NK-92 (cell line): Measurements from ENCODE around the gene CHRNA7.

Source experiments
- DNase-seq: peaks from one replicate; lab custom pipeline; 2025; ENCODE audit not compliant: unreplicated experiment; lab: John Stamatoyannopoulos, UW

The CHRNA7 gene

DNA sequence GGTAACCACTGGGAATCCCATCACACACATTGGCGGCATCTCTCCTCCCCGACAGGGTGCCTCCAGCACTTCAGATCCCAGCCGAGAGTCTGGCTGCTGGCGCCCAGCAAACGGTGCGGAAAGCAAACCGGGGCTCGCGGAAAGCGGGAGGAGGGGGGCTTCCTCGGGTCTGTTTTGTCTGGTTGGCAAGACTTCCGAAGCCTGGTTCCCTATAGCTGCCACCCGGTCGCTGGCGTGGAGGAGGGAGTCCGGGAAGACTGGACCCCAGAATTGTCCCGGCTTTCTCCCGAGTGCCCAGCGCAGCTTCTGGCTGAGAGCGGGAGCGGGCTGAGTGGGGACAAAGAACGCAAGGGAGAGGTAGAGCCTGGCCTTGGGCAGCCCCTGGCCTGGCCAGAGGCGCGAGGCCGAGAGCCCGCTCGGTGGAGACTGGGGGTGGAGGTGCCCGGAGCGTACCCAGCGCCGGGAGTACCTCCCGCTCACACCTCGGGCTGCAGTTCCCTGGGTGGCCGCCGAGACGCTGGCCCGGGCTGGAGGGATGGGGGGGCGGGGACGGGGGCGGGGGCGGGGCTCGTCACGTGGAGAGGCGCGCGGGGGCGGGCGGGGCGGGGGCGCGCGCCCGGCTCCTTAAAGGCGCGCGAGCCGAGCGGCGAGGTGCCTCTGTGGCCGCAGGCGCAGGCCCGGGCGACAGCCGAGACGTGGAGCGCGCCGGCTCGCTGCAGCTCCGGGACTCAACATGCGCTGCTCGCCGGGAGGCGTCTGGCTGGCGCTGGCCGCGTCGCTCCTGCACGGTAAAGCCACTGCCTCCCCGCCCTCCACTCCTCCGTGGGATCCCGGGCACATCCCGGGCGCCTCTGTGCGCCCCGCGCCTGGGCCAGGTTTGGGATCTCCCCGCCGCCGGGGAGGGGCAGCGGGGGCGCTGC is at the start of gene CHRNA7:
CHRNA7 (plus strand) TSS at position 654 of the 920 bp plus-strand sequence; CDS start at position 734, 80 bp downstream.
- DNase-seq, result no peak

DNA sequence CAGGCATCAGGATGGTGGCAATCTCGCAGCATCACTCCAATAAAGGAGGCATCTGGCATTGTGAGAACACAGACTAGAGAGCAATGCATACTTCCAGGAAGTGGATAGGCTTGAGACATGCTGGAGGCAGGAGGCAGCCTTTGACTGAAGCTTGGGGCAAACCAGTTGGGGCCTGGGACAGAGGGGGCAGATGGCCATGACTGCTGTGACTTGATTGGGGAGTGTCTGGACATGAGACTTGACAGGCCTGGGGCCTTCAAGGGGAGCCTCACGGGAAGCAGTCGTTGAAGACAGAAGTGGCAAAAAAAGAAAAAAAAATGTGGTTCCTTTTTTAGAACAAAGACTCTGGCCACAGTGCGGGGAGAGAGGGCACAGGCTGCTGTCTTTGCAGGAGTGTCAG is 44.7 kb upstream of the CHRNA7 start:
- DNase-seq, result no peak

DNA sequence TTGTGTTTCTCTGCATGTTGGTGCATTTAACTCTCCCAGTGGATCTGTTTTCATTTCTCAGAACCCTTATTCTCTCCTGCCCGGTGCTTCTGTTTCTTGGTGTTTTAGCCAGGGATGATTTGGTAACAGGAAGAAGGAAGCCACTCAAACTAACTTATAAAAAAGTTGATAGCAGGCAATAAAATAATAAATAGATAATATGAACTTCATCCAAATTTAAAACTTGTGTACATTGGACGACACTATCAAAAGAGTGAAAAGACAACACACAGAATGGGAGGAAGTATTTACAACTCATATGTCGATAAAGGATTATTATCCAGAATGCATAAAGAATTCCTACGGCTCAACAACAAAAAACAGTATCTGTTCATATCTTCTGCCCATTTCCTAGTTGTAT is 37.3 kb upstream of the CHRNA7 start:
- DNase-seq, result no peak

DNA sequence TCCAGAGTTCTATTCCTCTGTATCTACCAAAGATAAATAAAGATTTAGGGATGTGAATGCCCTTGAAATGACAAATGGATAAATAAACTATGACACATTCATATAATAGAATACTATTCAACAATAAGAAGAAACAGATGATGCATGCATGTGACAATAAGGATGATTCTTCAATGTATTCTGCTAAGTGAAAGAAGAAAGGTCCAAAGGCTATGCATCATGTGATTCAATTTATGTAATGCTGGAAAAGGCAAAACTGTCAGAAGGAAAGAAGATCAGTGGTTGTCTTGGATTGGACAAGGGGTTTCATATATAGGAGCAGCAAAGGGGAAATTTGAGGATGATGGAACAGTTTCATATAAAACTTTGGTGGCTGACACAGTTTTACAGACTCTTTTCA is 32.6 kb upstream of the CHRNA7 start:
- no peak for DNase-seq

DNA sequence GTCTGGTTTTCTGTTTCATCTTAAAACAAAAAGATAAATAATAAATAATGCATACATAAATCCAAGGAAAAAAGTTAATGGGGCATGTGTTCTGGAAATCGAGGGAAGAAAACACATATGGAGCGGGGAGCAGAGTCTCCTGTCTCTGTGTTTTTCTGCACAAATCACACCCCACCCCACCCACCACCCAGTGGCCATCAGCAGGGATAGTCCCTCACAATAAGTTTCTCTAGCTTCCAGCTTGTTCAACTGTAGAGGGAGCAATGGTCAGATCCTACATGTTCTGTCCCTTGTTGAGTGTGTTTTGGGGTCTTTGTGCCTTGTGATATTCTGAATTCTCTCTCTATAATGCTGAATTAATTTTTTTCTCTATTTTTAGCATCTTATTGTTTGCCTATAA is 26.8 kb upstream of the CHRNA7 start:
- no peak for DNase-seq

DNA sequence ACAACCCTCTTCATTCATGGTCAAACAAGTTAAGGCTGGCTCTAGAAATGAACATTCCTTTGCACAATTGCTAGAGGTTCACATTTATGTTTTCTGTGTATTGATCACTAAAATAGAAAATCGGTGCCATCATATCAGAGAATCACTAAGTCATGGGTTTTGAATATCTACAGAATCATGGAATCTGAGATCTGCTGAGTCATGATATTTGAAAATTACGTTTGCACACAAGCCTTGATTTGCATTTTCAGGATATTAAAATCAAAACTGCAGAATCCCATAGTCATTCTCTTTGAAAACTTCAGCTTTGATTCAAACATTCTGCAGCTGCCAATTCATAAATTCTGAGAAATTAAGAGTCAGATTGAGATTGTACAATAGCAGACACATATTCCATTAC is 26.1 kb upstream of the CHRNA7 start:
- DNase-seq, result no peak

DNA sequence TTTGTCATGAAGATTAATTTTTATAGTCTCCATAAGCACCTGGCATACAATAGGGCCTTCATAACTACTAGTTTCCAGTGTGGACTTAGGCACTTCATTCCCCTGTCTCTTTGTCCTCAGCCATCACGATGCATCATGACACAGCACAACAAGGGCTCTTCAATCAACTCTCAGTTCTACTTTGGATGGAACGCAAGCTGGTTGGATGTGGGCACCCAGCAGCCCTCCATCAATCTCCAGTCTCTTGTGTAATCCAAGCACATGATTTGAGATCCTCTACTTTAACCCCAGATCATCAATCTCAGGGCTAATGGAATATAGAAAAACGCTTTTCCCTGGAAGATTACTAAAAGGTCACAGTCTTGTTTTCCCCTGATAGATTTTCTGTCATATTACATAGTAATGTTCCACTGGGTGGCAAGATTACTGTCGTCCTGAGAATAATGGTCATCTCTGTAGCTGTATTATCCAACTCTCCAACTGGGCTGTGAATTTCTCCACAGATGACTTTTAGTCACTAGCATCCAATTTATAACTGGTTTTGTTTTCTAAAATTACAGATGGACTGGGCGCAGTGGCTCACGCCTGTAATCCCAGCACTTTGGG is 22.9 kb upstream of the CHRNA7 start:
- DNase-seq, result no peak

DNA sequence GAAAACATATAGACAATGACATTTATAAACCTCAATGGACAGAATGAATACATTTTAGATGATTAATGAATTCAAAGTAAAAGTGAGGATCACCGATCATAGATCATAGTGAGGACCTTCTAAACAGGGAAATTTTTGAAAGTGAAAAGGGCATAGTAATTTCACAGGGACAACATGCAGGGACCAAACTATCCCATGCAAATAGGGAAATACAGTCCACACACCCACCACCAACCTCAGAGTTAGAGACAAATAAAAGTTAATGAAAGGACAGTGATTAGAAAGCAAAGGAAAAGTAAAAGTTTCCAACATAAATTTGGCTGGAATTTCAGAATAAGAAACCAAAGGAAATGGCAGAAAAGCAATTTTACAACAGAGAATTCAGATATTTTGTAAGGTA is 15.4 kb upstream of the CHRNA7 start:
- no peak for DNase-seq

DNA sequence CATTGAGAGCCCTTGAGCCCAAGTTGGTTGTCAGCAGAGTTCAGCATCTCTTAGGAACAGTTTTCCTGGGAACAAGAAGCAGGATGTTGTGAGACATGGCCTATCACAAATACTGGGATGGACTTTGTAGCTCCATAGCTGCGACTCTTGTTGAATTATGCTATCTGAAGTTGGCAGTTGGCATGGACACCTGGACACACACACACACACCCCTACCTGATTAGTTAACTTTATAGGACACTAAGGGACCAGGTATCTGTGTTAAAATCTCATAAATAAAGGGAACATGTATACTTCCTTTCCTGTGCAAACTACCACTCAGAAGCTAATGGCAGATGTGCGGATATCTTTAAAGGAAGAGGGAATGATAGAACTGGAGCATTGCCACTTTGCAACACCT is 10.2 kb upstream of the CHRNA7 start:
- no peak for DNase-seq

DNA sequence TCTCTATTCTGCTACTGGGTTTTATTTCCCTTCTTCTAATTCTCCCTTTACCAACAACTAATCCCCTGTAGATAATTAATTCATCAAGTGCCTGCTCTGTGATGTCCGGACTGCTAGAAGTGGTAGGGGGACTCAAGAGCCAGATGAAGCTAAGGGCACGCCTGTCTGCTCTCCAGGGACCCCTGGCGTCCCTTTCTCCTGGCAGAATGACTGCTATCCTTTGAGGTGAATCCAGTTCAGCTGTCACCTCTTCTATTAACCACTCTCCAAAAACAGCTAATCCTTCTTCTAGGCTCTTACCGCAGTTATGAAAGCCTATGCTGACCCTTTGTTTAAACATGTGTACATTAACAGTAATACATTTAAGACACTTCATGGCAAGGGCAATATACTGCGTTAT is 1.4 kb upstream of the CHRNA7 start:
- DNase-seq, result no peak

DNA sequence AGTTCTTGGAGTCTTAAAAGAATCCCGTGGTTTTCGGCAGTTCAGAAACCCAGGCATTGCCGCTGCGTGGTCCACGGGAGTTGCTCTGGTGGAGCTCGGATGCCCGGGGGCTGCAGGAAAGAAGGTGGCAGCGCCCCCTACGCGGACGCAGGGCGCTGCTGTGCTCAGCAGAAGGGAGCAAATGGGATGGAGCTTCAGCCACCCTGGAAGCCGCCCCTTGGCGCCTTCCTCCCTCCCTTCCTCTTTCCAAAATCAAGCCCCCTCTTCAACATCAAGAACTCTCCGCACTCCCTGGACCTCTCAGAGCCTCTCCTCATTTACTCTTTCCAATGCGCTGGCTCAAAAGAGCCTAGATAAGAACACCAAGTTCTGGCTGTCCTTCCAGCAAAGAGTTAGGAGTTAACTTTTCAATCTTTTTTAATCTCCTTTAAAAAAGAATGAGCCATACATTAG is 880 bp upstream of the CHRNA7 start:
- no peak for DNase-seq

DNA sequence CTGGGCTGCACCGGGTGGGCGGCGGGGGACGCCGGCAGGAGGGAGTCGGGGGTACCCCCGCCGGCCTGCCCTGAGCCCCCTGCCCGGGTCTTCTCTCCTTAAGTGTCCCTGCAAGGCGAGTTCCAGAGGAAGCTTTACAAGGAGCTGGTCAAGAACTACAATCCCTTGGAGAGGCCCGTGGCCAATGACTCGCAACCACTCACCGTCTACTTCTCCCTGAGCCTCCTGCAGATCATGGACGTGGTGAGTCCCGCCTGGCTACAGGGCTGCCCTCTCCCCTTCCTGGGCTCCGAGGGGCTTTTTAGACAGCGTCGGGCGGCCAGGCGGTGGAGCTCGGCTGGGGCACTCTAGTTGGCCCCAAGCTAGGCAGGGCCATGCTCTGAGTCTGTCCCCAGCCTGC is 480 bp downstream of the CHRNA7 start:
- DNase-seq, result no peak

DNA sequence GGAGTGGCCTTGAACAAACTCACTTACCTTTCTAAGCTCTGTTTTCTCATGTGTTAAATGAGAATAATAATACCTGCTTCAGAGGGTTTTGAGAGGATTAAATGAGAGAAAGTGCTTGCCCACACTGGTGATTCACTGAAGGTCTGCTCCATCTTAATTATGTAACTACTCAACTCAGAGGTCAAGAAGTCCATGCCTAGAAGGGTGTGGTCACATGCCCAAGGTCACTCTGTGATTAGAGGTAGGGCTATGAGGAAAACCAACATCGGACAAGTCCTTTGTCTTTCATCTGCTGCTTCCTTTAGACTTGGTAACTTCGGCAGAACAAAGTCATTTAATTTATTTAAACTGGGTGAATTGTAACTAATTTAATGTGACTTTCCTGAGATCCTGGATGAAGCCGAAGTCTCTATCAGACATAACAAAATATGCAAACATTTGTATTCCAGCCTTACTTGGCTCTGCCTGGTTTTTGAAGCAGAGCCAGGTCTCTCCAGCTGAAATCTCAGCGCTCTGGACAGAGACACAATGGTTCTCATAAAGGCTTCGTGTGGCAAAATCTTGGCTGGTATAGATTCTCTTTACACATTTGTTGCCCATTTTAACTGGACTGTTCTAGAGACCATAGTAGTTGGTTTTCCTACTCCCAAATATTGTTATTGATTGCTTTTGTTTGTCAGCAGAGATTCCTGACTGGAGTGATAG is 3.0 kb downstream of the CHRNA7 start:
- no peak for DNase-seq

DNA sequence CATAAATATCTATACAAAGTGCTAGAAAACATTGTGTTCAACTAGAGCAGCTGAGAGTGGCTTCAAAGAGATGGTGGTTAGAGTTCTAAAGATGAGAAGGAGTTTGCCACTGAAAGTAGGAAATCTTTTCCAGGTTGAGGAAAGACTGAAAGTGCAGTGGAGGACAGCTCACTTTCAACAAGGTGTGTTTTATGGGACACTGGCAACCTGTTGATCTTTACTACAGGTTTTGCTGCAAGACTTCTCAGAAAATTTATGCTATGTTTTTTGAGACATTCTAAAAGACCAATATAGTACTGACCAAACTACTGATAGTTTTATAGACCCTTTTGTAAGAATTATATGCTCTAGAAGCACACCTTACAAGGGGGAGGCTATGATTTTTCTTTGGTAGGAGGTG is 3.8 kb downstream of the CHRNA7 start:
- no peak for DNase-seq

DNA sequence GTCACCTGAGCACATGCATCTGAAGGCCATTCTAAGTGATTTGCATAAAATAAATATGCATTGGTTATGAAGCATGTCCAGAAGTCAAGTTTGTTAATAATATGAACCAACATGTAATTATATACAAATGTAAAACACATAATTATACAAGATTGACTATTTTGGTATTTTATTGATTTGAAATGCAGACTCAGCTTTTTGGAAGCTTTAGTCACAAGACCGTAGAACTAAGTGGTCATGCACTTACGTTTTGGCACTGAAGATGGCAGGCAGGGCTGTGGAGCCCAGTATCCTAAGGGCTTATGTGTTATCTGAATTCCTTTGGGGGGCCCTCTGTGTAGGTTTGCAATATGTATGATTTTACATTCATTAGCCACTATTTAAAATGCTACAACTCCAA is 5.0 kb downstream of the CHRNA7 start:
- DNase-seq, result no peak

DNA sequence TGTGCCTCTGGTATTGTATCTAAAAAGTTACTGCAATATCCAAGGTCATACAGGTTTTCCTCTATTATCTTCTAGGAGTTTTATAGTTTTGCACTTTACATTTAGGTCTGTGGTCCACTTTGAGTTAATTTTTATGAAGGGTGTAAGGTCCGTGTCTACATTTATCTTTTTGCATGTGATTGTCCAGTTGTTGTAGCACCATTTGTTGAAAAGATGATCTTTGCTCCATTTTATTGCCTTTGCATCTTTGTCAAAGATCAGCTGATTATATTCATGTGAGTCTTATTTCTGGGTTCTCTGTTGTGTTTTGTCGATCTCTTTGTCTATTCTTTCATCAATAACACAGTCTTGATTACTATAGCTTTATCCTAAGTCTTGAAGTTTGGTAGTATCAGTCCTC is 6.7 kb downstream of the CHRNA7 start:
- DNase-seq, result no peak

DNA sequence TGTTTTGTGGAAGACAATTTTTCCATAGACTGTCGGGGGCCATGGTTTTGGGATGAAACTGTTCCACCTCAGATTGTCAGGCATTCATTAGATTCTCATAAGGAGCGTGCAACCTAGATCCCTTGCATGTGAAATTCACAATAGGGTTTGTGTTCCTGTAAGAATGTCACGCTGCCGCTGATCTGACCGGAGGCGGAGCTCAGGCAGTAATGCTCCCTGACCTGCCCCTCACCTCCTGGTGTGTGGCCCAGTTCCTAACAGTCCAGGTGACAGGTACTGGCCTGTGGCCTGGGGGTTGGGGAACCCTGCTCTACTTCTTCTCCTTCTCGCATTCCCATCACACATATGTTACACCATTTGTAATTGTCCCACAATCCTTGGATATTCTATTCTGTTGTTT is 11.0 kb downstream of the CHRNA7 start:
- no peak for DNase-seq

DNA sequence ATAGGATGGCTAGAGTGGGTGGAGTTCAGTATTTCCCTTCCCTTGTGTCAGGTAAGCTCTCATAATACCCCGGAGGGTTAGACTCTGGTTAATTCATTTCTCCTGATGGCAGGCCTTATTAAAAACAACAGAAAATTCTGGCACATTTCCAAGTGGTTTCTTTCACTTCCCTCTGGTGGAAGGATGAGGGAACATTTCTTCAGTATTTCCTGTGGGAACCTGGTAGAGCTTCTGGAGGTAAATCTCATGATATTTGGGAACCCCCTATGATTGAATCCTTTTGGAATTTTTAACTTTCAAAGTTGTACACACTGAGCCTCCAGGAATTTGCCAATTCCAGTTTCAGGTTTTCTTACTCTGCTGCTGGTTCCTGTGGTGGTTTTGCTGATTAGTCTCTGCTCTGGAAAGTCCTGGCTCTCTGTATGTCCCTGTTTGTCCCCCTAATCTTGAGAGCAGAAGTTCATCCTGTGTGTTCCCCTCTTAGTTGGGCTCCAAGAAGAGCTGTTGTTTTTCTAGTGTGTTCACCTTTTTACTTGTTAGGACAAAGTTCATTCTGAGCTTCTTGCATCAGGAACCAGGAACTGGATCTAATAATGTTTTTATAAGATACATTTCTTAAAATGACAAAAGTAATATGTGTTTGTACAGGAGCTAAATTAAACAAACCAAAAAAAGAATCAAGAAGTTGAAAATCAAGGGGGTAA is 12.1 kb downstream of the CHRNA7 start:
- DNase-seq, result no peak

DNA sequence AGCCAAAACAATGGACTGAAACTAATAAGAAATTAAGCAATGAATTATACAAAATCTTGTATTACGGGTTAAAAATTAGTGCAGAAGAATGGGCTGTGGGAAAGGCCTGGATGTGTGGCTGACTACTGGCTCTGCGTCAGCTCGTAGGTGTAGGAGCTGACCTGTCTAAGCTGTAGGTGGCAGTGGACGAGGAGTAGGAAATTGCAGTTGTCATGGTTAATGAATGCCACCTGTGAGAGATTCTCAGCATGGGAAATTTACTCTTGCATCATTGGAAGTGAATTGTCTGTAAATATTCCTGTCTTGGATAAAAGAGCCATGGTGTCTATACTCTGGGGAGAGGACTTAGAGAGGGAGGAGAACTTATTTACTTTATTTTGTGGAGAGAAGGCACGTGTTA is 23.4 kb downstream of the CHRNA7 start:
- DNase-seq, result no peak

DNA sequence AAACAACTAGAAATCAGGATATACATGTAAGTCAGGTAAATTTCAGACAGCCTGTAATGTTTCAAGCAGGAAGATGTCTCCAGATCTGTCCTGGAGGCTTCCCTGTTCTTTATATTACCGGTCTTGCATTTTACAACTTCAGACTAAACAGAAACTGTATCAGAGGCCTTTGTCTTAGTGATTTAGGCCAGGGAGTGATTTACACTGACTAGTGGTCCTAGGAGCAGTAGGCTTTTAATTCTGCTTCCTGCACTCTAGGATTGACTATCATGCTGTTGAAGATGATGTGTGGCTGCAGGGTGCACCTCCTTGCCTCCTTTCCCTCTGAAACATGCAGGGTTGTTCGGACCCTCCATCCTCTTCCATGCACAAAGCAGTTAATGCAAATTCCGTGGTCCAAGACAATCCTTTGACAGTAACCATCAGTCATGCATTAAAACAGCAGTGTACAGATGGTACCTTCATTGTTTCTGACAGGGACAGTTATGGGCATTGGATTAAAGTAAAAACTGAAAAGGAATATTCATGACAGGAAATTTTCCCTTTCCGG is 27.6 kb downstream of the CHRNA7 start:
- no peak for DNase-seq

DNA sequence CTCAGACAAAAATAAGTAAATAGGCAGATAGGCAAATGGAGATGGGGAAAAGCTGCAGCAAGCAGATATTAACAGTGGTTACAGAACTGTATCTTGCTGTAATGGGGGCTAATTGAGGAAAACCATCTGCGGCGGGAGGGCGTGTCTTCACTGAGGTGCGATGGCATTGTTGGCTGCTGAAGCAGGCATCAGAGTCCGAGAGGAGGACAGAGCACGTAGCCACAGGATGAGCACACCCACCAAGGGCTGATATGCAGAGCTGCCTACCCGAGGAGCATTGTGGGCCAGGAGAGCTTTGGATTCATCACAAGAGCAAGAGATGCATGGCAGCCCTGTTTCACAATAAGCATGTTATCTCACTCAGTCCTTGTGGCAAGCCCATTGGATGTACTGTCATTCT is 30.4 kb downstream of the CHRNA7 start:
- DNase-seq, result no peak
